Mucosa of descending colon (tissue), 3 donors: ENCODE data around the gene SNRPA1. TPM values are rescaled to one million over a fixed set of nuclear protein-coding genes. Genes with fewer than 3 reads are reported as not detected.

Source experiments
- ATAC-seq: fragments of 200-7000 bp; cut with Tn5 transposase; one replicate; pipeline ENCODE4 v1.9.1; 2020; ENCODE audit warnings: mild to moderate bottlenecking, moderate library complexity
- DNase-seq, 3 donors: peaks; one replicate each; pipeline ENCODE4 v3.0.0-alpha.2; 2020
- H3K36me3 ChIP-seq: fragments of 200-600 bp; one replicate; pipeline ENCODE4 v1.8.0; 2021; ENCODE audit warnings: low read depth, mild to moderate bottlenecking
- H3K4me1 ChIP-seq: fragments of 200-600 bp; one replicate; pipeline ENCODE4 v1.8.0; 2021; ENCODE audit warnings: low read depth, mild to moderate bottlenecking
- H3K4me3 ChIP-seq: fragments of 200-600 bp; one replicate; pipeline ENCODE4 v1.8.0; 2021; ENCODE audit warnings: mild to moderate bottlenecking
- H3K9me3 ChIP-seq: fragments of 200-600 bp; one replicate; pipeline ENCODE4 v1.8.0; 2021; ENCODE audit warnings: mild to moderate bottlenecking
- CTCF ChIP-seq: fragments of 200-600 bp; IDR thresholded peaks from one replicate; pipeline ENCODE4 v1.8.0; 2022; ENCODE audit warnings: antibody characterized with exemption, mild to moderate bottlenecking
- intact Hi-C, 2 donors: fragments of 100-400 bp; cut with DNase I in 1 of 2; cut with micrococcal nuclease in 1 of 2; formaldehyde crosslinking; loops; one replicate each; pipeline versions ENCODE4 v1.11.0 to v1.11.1; 2022; cut with DNase I, micrococcal nuclease
- total RNA-seq, 3 donors: library from RNA; stranded (reverse); fragmentation: NEBNext Ultra II Directional in 2 of 3; extraction: Animal tissue kit (Norgen Biotek cat#: 25700) in 2 of 3; gene quantifications; one replicate each; pipeline versions ENCODE4 v1.2.1 to v1.2.4, GENCODE V29; 2021 to 2023
- donor health status: DM: no; HTN: no; CAD: no; lungs with moderate emphysema.
- donor health status: DM: no; HTN: no; CAD: no.
- donor health status: DM: no; HTN: yes; CAD: no.

Gene SNRPA1
- total RNA-seq, 3 donors from 2014 or later, result 41.5 to 55.1 (median 52.1) TPM

GRCh38 chr15:101317336-101317872, 22.4 kb upstream of the SNRPA1 start:
- Histone ChIP-seq H3K9me3 (no peaks in the 10 kb centered on the region), H3K4me3 (no peak overlapping the region), H3K4me1 (no peaks in the 10 kb centered on the region), H3K36me3 (no peaks in the 10 kb centered on the region)
- no peak for TF ChIP-seq CTCF
- intact Hi-C loops, result no loop called here
- DNase-seq (no peak), ATAC-seq (no peak)

DNA sequence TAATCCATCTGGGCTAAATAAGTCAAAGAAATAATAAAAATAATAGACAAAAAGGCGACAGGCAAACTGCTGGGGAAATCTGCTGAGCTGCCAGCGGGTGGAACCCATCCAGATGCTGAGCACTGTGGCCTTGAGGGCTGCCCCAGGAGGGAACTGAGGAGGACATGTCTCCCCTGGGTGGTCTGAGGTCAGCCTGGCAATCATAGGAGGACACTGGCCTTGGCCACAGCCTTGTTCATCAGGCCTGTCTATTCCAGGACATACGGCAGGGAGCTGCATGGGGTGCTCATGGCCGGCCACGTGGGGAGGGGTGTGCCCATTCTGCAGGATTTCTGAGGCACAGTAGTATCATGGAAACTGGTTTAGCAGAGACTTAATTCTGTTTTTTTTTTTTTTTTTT, 21.5 kb upstream of the SNRPA1 start:
- Histone ChIP-seq H3K9me3 (no peaks in the 10 kb centered on the region), H3K36me3 (no peaks in the 10 kb centered on the region), H3K4me3 (no peak overlapping the region), H3K4me1 (no peaks in the 10 kb centered on the region)
- TF ChIP-seq CTCF, result no peak
- no peak for DNase-seq
- no peak for ATAC-seq
- intact Hi-C loops, result no loop called here

- ATAC-seq, result no peak
- no peaks in the 10 kb centered on the region for H3K4me1 ChIP-seq
- H3K4me3 ChIP-seq, result no peak overlapping the region
- no peak for TF ChIP-seq CTCF
- intact Hi-C loops, result no loop called here
- no peaks in the 10 kb centered on the region for H3K36me3 ChIP-seq
- no peaks in the 10 kb centered on the region for H3K9me3 ChIP-seq
- DNase-seq, result no peak
Measured at GRCh38 chr15:101315736-101316135, 20.7 kb upstream of the SNRPA1 start.

- intact Hi-C loops, result no loop called here
- DNase-seq, result no peak
- ATAC-seq, result no peak
Measured at GRCh38 chr15:101314336-101315125, 19.5 kb upstream of the SNRPA1 start.

DNA sequence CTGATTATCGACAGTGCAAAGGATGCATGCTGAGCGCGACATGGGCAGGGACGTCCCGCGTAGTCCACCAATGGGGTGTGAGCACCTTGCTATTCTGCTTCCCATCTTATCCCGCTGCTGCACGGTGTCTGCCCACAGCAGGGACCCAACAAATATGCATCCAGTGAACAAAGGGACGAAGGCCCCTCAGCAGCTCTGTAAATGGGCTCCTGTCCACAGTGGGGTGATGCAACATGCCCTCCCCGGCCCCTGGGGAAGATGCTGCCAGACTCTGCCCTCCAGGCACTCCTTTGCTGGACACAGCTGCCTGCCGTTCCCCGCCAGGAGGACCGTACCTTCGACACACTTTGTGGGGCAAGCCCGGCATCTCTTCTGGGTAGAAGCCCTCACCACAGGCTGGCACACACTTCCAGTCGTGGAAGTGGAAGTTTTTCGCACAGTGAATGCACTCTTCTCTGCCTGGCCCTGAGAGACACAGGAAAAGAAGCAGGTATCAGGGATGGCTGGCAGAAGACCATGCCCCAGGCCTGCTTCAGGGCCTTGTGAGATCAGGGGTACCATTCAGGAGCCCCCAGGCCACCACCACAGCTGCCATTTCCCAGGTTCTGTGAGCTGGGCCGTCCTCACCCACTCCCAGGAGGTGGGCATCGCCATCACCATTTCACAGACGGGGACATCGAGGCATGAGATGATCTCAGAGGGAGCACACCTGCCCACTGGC, 18.2 kb upstream of the SNRPA1 start:
- H3K4me3 ChIP-seq, result no peak overlapping the region
- ATAC-seq, result no peak
- H3K9me3 ChIP-seq, result no peaks in the 10 kb centered on the region
- TF ChIP-seq CTCF, result no peak
- H3K4me1 ChIP-seq, result no peaks in the 10 kb centered on the region
- DNase-seq, result no peak
- intact Hi-C loops, result no loop called here
- no peaks in the 10 kb centered on the region for H3K36me3 ChIP-seq

More at GRCh38 chr15:101314336-101315125, 19.5 kb upstream of the SNRPA1 start:
- Histone ChIP-seq H3K9me3 (no peaks in the 10 kb centered on the region), H3K4me3 (no peak overlapping the region), H3K36me3 (no peaks in the 10 kb centered on the region), H3K4me1 (no peaks in the 10 kb centered on the region)
- TF ChIP-seq CTCF, result no peak
